ENCODE results near the gene CAV2.

Gene CAV2

GRCh38 chr7:116487907-116488521 is 11.5 kb upstream of the CAV2 start:
- TF ChIP-seq FOXP2 (optimal IDR thresholded peaks at IDR 0.05; ENCODE audit: borderline replicate concordance, extremely low read depth, extremely low read length, insufficient read depth) (no peak), SIN3A (IDR thresholded peaks at IDR 0.05; ENCODE audit: borderline replicate concordance, insufficient read depth, low read length) (no peak), REST (IDR thresholded peaks at IDR 0.05; ENCODE audit: insufficient read depth in 1 of 2, low read depth in 2 of 2, low read length in 2 of 2) (no peak), TAF1 (IDR thresholded peaks at IDR 0.05; ENCODE audit: borderline replicate concordance, insufficient read depth, low read length) (no peak), POLR2AphosphoS5 (IDR thresholded peaks at IDR 0.05; ENCODE audit: low read depth, low read length) (no peak)

- TF ChIP-seq REST (IDR thresholded peaks at IDR 0.05; ENCODE audit: insufficient read depth in 1 of 2, low read depth in 2 of 2, low read length in 2 of 2) = no peak
- TF ChIP-seq POLR2AphosphoS5 (IDR thresholded peaks at IDR 0.05; ENCODE audit: low read depth, low read length) = no peak
- TF ChIP-seq TAF1 (IDR thresholded peaks at IDR 0.05; ENCODE audit: borderline replicate concordance, insufficient read depth, low read length) = no peak
- no peak for TF ChIP-seq SIN3A (IDR thresholded peaks at IDR 0.05; ENCODE audit: borderline replicate concordance, insufficient read depth, low read length)
- TF ChIP-seq FOXP2 (optimal IDR thresholded peaks at IDR 0.05; ENCODE audit: borderline replicate concordance, extremely low read depth, extremely low read length, insufficient read depth) = no peak
These were observed 9.2 kb upstream of the CAV2 start for GRCh38 chr7:116490351-116490750.

- TF ChIP-seq FOXP2 (optimal IDR thresholded peaks at IDR 0.05; ENCODE audit: borderline replicate concordance, extremely low read depth, extremely low read length, insufficient read depth) (no peak), SIN3A (IDR thresholded peaks at IDR 0.05; ENCODE audit: borderline replicate concordance, insufficient read depth, low read length) (no peak), REST (IDR thresholded peaks at IDR 0.05; ENCODE audit: insufficient read depth in 1 of 2, low read depth in 2 of 2, low read length in 2 of 2) (no peak), POLR2AphosphoS5 (IDR thresholded peaks at IDR 0.05; ENCODE audit: low read depth, low read length) (no peak), TAF1 (IDR thresholded peaks at IDR 0.05; ENCODE audit: borderline replicate concordance, insufficient read depth, low read length) (no peak)
These were observed 7.5 kb upstream of the CAV2 start for GRCh38 chr7:116491887-116492653.

GRCh38 chr7:116492654-116493109 is 6.9 kb upstream of the CAV2 start:
- TF ChIP-seq SIN3A (IDR thresholded peaks at IDR 0.05; ENCODE audit: borderline replicate concordance, insufficient read depth, low read length) = no peak
- no peak for TF ChIP-seq FOXP2 (optimal IDR thresholded peaks at IDR 0.05; ENCODE audit: borderline replicate concordance, extremely low read depth, extremely low read length, insufficient read depth)
- TF ChIP-seq POLR2AphosphoS5 (IDR thresholded peaks at IDR 0.05; ENCODE audit: low read depth, low read length) = no peak
- TF ChIP-seq REST (IDR thresholded peaks at IDR 0.05; ENCODE audit: insufficient read depth in 1 of 2, low read depth in 2 of 2, low read length in 2 of 2) = no peak
- TF ChIP-seq TAF1 (IDR thresholded peaks at IDR 0.05; ENCODE audit: borderline replicate concordance, insufficient read depth, low read length) = no peak

Data from PFSK-1 (cell line).